H1 (cell line): ENCODE data around the gene MIEF2. TPM values are rescaled to one million over a fixed set of nuclear protein-coding genes. Genes with fewer than 3 reads are reported as not detected.

Source experiments
- CTCF ChIA-PET: fragments of 300-600 bp; sonication (Branson Sonifier 250); formaldehyde crosslinking; loops from one replicate; lab custom pipeline; 2021; ENCODE audit not compliant: partially characterized antibody; lab: Charles Lee
- POLR2A ChIA-PET: fragments of 300-600 bp; sonication (Branson Sonifier 250); formaldehyde crosslinking; loops from one replicate; lab custom pipeline; 2021; ENCODE audit warnings: inconsistent platforms; ENCODE audit not compliant: partially characterized antibody; lab: Charles Lee
- DNase-seq, 2 experiments: peaks; one replicate each; pipeline versions ENCODE4 v3.0.0 to v3.0.0-alpha.2; 2010 to 2022; ENCODE audit warnings: low spot score in 2 of 2, low read depth in 1 of 2, mixed read lengths in 1 of 2
- FAIRE-seq: peaks from 2 replicates; lab custom pipeline; 2011; peaks lifted over from hg19 to GRCh38; lab: Jason Lieb, UNC
- H2AFZ ChIP-seq: 2 replicates; pipeline ENCODE4 v1.8.1; 2012; ENCODE audit warnings: low read length, inconsistent platforms
- H2AK5ac ChIP-seq: 2 replicates; pipeline ENCODE4 v1.6.1; 2013; ENCODE audit warnings: low read depth, low read length
- H2BK120ac ChIP-seq: replicated peaks from 2 replicates; pipeline ENCODE3; 2013; ENCODE audit warnings: low read depth, low read length, inconsistent platforms
- H2BK12ac ChIP-seq: 2 replicates; pipeline ENCODE4 v1.6.1; 2013; ENCODE audit warnings: low read depth, low read length
- H2BK15ac ChIP-seq: 2 replicates; pipeline ENCODE4 v1.6.1; 2013; ENCODE audit warnings: low read length
- H2BK20ac ChIP-seq: 2 replicates; pipeline ENCODE4 v1.6.1; 2013; ENCODE audit warnings: low read length
- H2BK5ac ChIP-seq: 2 replicates; pipeline ENCODE4 v1.6.1; 2013; ENCODE audit warnings: low read depth, low read length
- H3K14ac ChIP-seq: 2 replicates; pipeline ENCODE4 v1.6.1; 2013; ENCODE audit warnings: inconsistent platforms; ENCODE audit not compliant: insufficient read length
- H3K18ac ChIP-seq: 2 replicates; pipeline ENCODE4 v1.6.1; 2013; ENCODE audit warnings: low read length; ENCODE audit errors: extremely low read depth
- H3K23ac ChIP-seq: 2 replicates; pipeline ENCODE4 v1.6.1; 2013; ENCODE audit warnings: inconsistent platforms; ENCODE audit not compliant: insufficient read length
- H3K23me2 ChIP-seq: 2 replicates; pipeline ENCODE4 v1.6.1; 2013; ENCODE audit warnings: low read depth, low read length
- H3K27ac ChIP-seq: 2 replicates; pipeline ENCODE4 v1.6.1; 2011; ENCODE audit warnings: low read depth, low read length, inconsistent platforms
- H3K27me3 ChIP-seq, 4 experiments: replicated peaks in 1 of 4; 1 replicate in 1 of 4; 2 replicates in 3 of 4; pipeline versions ENCODE4 v1.6.1 to v1.8.1; 2011 to 2013; ENCODE audit warnings: low read length in 3 of 4, mild to moderate bottlenecking in 3 of 4, inconsistent platforms in 2 of 4, mixed read lengths in 2 of 4, moderate library complexity in 1 of 4; ENCODE audit not compliant: control insufficient read depth in 3 of 4, insufficient read depth in 3 of 4; ENCODE audit errors: extremely low read depth in 1 of 4
- H3K36me3 ChIP-seq, 4 experiments: 2 replicates each; pipeline versions ENCODE4 v1.6.1 to v1.8.1; 2011 to 2013; ENCODE audit warnings: mild to moderate bottlenecking in 4 of 4, low read length in 3 of 4, moderate library complexity in 2 of 4, control low read depth in 1 of 4, inconsistent platforms in 1 of 4; ENCODE audit not compliant: insufficient read depth in 4 of 4, control insufficient read depth in 2 of 4
- H3K4ac ChIP-seq: replicated peaks from 2 replicates; pipeline ENCODE3; 2013; ENCODE audit warnings: low read length, low read depth, mixed read lengths, inconsistent platforms; ENCODE audit not compliant: insufficient read length
- H3K4me1 ChIP-seq, 4 experiments: replicated peaks in 1 of 4; 1 replicate in 1 of 4; 2 replicates in 3 of 4; pipeline versions ENCODE4 v1.6.1 to v1.8.1; 2011 to 2013; ENCODE audit warnings: low read length in 3 of 4, inconsistent platforms in 2 of 4, mixed read lengths in 1 of 4; ENCODE audit not compliant: insufficient read depth in 4 of 4, control insufficient read depth in 3 of 4
- H3K4me2 ChIP-seq, 2 experiments: 2 replicates each; pipeline versions ENCODE4 v1.6.1 to v1.8.1; 2011 to 2013; ENCODE audit warnings: low read depth in 2 of 2, low read length in 2 of 2, control low read depth in 1 of 2, inconsistent platforms in 1 of 2, mild to moderate bottlenecking in 1 of 2; ENCODE audit not compliant: insufficient read depth in 1 of 2
- H3K4me3 ChIP-seq, 4 experiments: fragments of 200-600, 300-600 bp in 1 of 4; sonication (generic), shearing (Covaris generic), sonication (Bioruptor Twin) in 1 of 4; 2 replicates each; pipeline versions ENCODE4 v1.5.1 to v1.8.1; 2011 to 2016; ENCODE audit warnings: low read length in 4 of 4, low read depth in 3 of 4, control low read depth in 2 of 4, inconsistent platforms in 2 of 4, mild to moderate bottlenecking in 2 of 4, mixed read lengths in 1 of 4, moderate library complexity in 1 of 4; ENCODE audit not compliant: insufficient read depth in 2 of 4; ENCODE audit errors: extremely low read depth in 1 of 4
- H3K56ac ChIP-seq: replicated peaks from 2 replicates; pipeline ENCODE3; 2013; ENCODE audit warnings: low read depth, mild to moderate bottlenecking, mixed read lengths, low read length, inconsistent platforms; ENCODE audit not compliant: insufficient read length
- H3K79me1 ChIP-seq: 2 replicates; pipeline ENCODE4 v1.6.1; 2013; ENCODE audit warnings: low read depth, low read length, control low read depth
- H3K79me2 ChIP-seq, 2 experiments: 2 replicates each; pipeline versions ENCODE4 v1.6.1 to v1.8.1; 2012 to 2013; ENCODE audit warnings: low read length in 2 of 2, mild to moderate bottlenecking in 2 of 2, inconsistent platforms in 1 of 2; ENCODE audit not compliant: insufficient read depth in 2 of 2, control insufficient read depth in 1 of 2
- H3K9ac ChIP-seq, 4 experiments: replicated peaks in 1 of 4; 1 replicate in 1 of 4; 2 replicates in 3 of 4; pipeline versions ENCODE4 v1.6.1 to v1.8.1; 2011 to 2013; ENCODE audit warnings: low read depth in 3 of 4, low read length in 3 of 4, control low read depth in 2 of 4, mild to moderate bottlenecking in 2 of 4, moderate library complexity in 2 of 4, inconsistent platforms in 1 of 4; ENCODE audit errors: extremely low read depth in 1 of 4
- H3K9me3 ChIP-seq, 2 experiments: 2 replicates each; pipeline versions ENCODE4 v1.6.1 to v1.8.1; 2012 to 2013; ENCODE audit warnings: mild to moderate bottlenecking in 2 of 2, moderate library complexity in 2 of 2, control low read depth in 1 of 2, inconsistent platforms in 1 of 2, low read depth in 1 of 2, low read length in 1 of 2, mixed read lengths in 1 of 2; ENCODE audit not compliant: insufficient read depth in 2 of 2
- H4K20me1 ChIP-seq, 2 experiments: replicated peaks in 1 of 2; 2 replicates each; pipeline versions ENCODE3 to v1.8.1; 2011 to 2013; ENCODE audit warnings: inconsistent platforms in 2 of 2, low read length in 2 of 2, mild to moderate bottlenecking in 1 of 2; ENCODE audit not compliant: insufficient read depth in 2 of 2, control insufficient read depth in 1 of 2
- H4K5ac ChIP-seq: 2 replicates; pipeline ENCODE4 v1.6.1; 2013; ENCODE audit warnings: low read length, low read depth, mixed read lengths, inconsistent platforms; ENCODE audit not compliant: insufficient read length
- H4K8ac ChIP-seq: 2 replicates; pipeline ENCODE4 v1.8.0; 2013; ENCODE audit warnings: mild to moderate bottlenecking, moderate library complexity, low read length, inconsistent platforms; ENCODE audit not compliant: insufficient read depth; ENCODE audit errors: extremely low read depth
- H4K91ac ChIP-seq: replicated peaks from 2 replicates; pipeline ENCODE3; 2013; ENCODE audit warnings: low read length, mixed read lengths, inconsistent platforms; ENCODE audit not compliant: insufficient read length
- ASH2L ChIP-seq: fragments of 200-600, 300-600 bp; sonication (generic); IDR thresholded peaks from one replicate; pipeline ENCODE4 v1.7.1; 2017; ENCODE audit warnings: low read length
- BACH1 ChIP-seq: IDR thresholded peaks from 2 replicates; pipeline ENCODE4 v1.6.1; 2012; ENCODE audit warnings: low read length, improper control_type of control experiment
- EP300 ChIP-seq, 2 experiments: IDR thresholded peaks; 1 replicate in 1 of 2; 2 replicates in 1 of 2; pipeline ENCODE4 v1.6.1; 2011 to 2012; ENCODE audit warnings: low read depth in 2 of 2, low read length in 2 of 2, mild to moderate bottlenecking in 2 of 2, borderline replicate concordance in 1 of 2, inconsistent platforms in 1 of 2, moderate library complexity in 1 of 2
- KDM1A ChIP-seq: fragments of 200-600, 300-600 bp; sonication (generic); IDR thresholded peaks from 2 replicates; pipeline ENCODE4 v1.7.1; 2016; ENCODE audit warnings: mild to moderate bottlenecking, low read length, borderline replicate concordance
- NANOG ChIP-seq: IDR thresholded peaks from 2 replicates; pipeline ENCODE4 v1.6.1; 2011; ENCODE audit warnings: low read length, low read depth, mild to moderate bottlenecking, inconsistent platforms; ENCODE audit not compliant: insufficient read depth, poor library complexity, severe bottlenecking
- RAD21 ChIP-seq, 2 experiments: IDR thresholded peaks in 1 of 2; conservative IDR thresholded peaks in 1 of 2; 2 replicates each; pipeline ENCODE4 v1.6.1; 2011; ENCODE audit warnings: low read depth in 2 of 2, low read length in 2 of 2, improper control_type of control experiment in 1 of 2, inconsistent platforms in 1 of 2, mild to moderate bottlenecking in 1 of 2, moderate library complexity in 1 of 2
- WGBS, 2 experiments: shearing (Covaris generic) in 1 of 2; methylation state at CpG; one replicate each; pipeline versions ENCODE4 v1.1.6 to v1.1.7; 2013 to 2015; ENCODE audit warnings: low lambda C conversion rate in 2 of 2, mixed read lengths in 2 of 2, inconsistent platforms in 1 of 2, low coverage in 1 of 2, missing lambda C conversion rate in 1 of 2; ENCODE audit not compliant: insufficient replicate concordance in 2 of 2, insufficient coverage in 1 of 2, insufficient read length in 1 of 2; ENCODE audit errors: extremely low coverage in 1 of 2, missing lambda C conversion rate in 1 of 2; 5-methylcytosine and 5-hydroxymethylcytosine counted together
- polyA plus RNA-seq, 7 experiments: library from polyadenylated mRNA; depleted of rRNA in 3 of 7; stranded (reverse) in 5 of 7; unstranded in 2 of 7; fragments of >200 nt in 5 of 7; fragments of 200-250 nt in 2 of 7; gene quantifications; 1 replicate in 5 of 7; 2 replicates in 1 of 7; 4 replicates in 1 of 7; pipeline versions ENCODE4 v1.2.1 to v1.2.3, GENCODE V29; 2011 to 2013; ENCODE audit warnings: missing spikeins in 2 of 7, mixed read lengths in 2 of 7
- total RNA-seq: library from RNA; stranded (reverse); fragmentation: NEBNext Ultra II Directional; extraction: Animal tissue kit (Norgen Biotek cat#: 25700); gene quantifications from 2 replicates; pipeline ENCODE4 v1.2.1, GENCODE V29; 2021
- TF ChIP-seq, protein P1 (sequence below): IDR thresholded peaks from 2 replicates; pipeline ENCODE4 v1.6.1; 2011; ENCODE audit warnings: low read length, improper control_type of control experiment

The MIEF2 gene
- total and polyA plus RNA-seq, 2 of the 8 experiments (the other 6 are each of a cell fraction or from before 2014, with no cell fraction given), result 9.9 to 24.9 TPM

DNA sequence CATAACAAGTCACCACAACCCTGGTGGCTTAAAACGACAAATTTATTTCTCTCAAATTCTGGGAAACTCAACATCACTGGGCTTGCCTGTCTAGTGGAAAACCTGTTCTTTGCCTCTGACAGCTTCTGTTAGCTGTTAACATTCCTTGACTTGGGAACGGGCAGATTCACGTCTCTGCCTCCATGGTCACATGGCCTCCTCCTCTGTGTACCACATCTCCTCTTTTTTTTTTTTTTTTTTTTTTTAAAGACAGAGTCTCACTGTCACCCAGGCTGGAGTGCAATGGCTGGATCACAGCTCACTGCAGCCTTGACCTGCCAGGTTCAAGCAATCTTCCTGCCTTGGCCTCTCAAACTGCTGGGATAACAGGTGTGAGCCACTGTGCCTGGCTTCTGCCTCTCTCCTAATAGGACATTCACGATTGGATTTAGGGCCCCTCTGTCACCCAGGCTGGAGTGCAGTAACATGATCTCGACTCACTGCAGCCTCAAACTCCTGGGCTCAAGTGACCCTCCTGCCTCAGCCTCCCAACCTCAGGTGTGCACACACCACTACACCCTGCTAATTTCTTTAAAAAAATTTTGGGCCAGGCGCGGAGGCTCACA lies 46.7 kb upstream of the MIEF2 start:
- H3K4me3 ChIP-seq, result no peak overlapping the region
- H4K8ac ChIP-seq, result no peak overlapping the region
- H4K20me1 ChIP-seq, result no peaks in the 10 kb centered on the region
- H2BK12ac ChIP-seq, result no peak overlapping the region
- ChIA-PET CTCF (interaction anchor here (1.2 to 11.4 kb wide), 4 partner anchors 9 to 16 kb away, joined by 3 to 76 read pairs (median 6); partner anchors contain the start of gene LLGL1), POLR2A (interaction anchor here (0.6 kb wide), 1 partner anchor 24 kb away, joined by 4 read pairs; no protein-coding TSS in a partner anchor)
- H3K9me3 ChIP-seq, result no peaks in the 10 kb centered on the region
- H3K9ac ChIP-seq, result no peak overlapping the region
- no peak overlapping the region for H3K18ac ChIP-seq
- no peak overlapping the region for H3K4ac ChIP-seq
- no peak overlapping the region for H4K5ac ChIP-seq
- no peak overlapping the region for H2AK5ac ChIP-seq
- H2BK20ac ChIP-seq, result no peak overlapping the region
- H3K27ac ChIP-seq, result no peak overlapping the region
- H3K27me3 ChIP-seq, result no peaks in the 10 kb centered on the region
- H3K4me1 ChIP-seq, result no peaks in the 10 kb centered on the region
- no peaks in the 10 kb centered on the region for H3K23me2 ChIP-seq
- peaks cover 0 to 16% (median 6%) of the 10 kb centered on the region in 4 experiments; a peak in 4 of 8 replicates for H3K36me3 ChIP-seq
- H3K4me2 ChIP-seq, result no peak overlapping the region
- no peak overlapping the region for H2AFZ ChIP-seq
- 90% methylated on average over 7 of the region's 7 CpGs; no CpG with 5 or more reads in 1 of the 2 experiments for WGBS, 2 experiments
- no peak overlapping the region for H2BK5ac ChIP-seq
- H3K79me1 ChIP-seq, result no peaks in the 10 kb centered on the region
- no peak overlapping the region for H3K14ac ChIP-seq
- FAIRE-seq (no peak), DNase-seq (no peak)
- H2BK15ac ChIP-seq, result no peak overlapping the region
- no peak overlapping the region for H4K91ac ChIP-seq
- H2BK120ac ChIP-seq, result no peak overlapping the region
- TF ChIP-seq ASH2L (no peak), EP300 (IDR thresholded peaks at IDR 0.05; ENCODE audit: borderline replicate concordance in 1 of 2, low read depth in 2 of 2, low read length in 2 of 2) (no peak), NANOG (no peak), KDM1A (no peak), BACH1 (no peak), RAD21 (IDR thresholded peaks at IDR 0.05 in 1 of 2, conservative IDR thresholded peaks at IDR 0.05 in 1 of 2; ENCODE audit: low read depth in 2 of 2, low read length in 2 of 2) (no peak)
- TF ChIP-seq, protein P1, sequence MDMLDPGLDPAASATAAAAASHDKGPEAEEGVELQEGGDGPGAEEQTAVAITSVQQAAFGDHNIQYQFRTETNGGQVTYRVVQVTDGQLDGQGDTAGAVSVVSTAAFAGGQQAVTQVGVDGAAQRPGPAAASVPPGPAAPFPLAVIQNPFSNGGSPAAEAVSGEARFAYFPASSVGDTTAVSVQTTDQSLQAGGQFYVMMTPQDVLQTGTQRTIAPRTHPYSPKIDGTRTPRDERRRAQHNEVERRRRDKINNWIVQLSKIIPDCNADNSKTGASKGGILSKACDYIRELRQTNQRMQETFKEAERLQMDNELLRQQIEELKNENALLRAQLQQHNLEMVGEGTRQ, result no peak
- no peak overlapping the region for H3K56ac ChIP-seq
- no peaks in the 10 kb centered on the region for H3K79me2 ChIP-seq
- H3K23ac ChIP-seq, result no peak overlapping the region
